Right lobe of liver (tissue), 6 donors: ENCODE results near the gene GPR176. TPM values are rescaled to one million over a fixed set of nuclear protein-coding genes. Genes with fewer than 3 reads are reported as not detected.

Experiments used
- ATAC-seq, 4 donors: fragments of 200-7000 bp; cut with Tn5 transposase; one replicate each; pipeline ENCODE4 v1.9.1; 2020; ENCODE audit warnings: mild to moderate bottlenecking in 4 of 4, moderate library complexity in 4 of 4
- DNase-seq, 3 donors: peaks; one replicate each; pipeline ENCODE4 v3.0.0-alpha.2; 2020
- H3K27ac ChIP-seq, 3 donors: fragments of 200-600 bp; one replicate each; pipeline ENCODE4 v1.8.0; 2022
- H3K27me3 ChIP-seq, 2 donors: fragments of 200-600 bp; one replicate each; pipeline ENCODE4 v1.8.0; 2022
- H3K36me3 ChIP-seq, 4 donors: fragments of 200-600 bp; sonication (generic) in 1 of 4; one replicate each; pipeline versions ENCODE4 v1.5.1 to v1.8.0; 2017 to 2022; ENCODE audit warnings: control low read depth in 1 of 4
- H3K4me1 ChIP-seq, 4 donors: fragments of 200-600 bp; sonication (generic) in 1 of 4; one replicate each; pipeline versions ENCODE4 v1.5.1 to v1.8.0; 2017 to 2022; ENCODE audit warnings: control low read depth in 1 of 4
- H3K4me3 ChIP-seq, 3 donors: fragments of 200-600 bp; one replicate each; pipeline ENCODE4 v1.8.0; 2022
- H3K9me3 ChIP-seq, 4 donors: fragments of 200-600 bp; sonication (generic) in 1 of 4; one replicate each; pipeline versions ENCODE4 v1.5.1 to v1.8.0; 2017 to 2022; ENCODE audit warnings: control low read depth in 1 of 4
- CTCF ChIP-seq, 4 donors: fragments of 200-600 bp in 3 of 4; fragments of 450-650 bp in 1 of 4; IDR thresholded peaks; one replicate each; pipeline versions ENCODE4 v1.5.1 to v1.8.0; 2016 to 2022; ENCODE audit warnings: antibody characterized with exemption in 4 of 4, mild to moderate bottlenecking in 2 of 4
- POLR2A ChIP-seq: fragments of 450-650 bp; IDR thresholded peaks from one replicate; pipeline ENCODE4 v1.6.1; 2017; ENCODE audit warnings: antibody characterized with exemption, mild to moderate bottlenecking
- WGBS: methylation state at CpG from one replicate; pipeline ENCODE4 v1.1.6; 2018; ENCODE audit warnings: low coverage, low lambda C conversion rate; ENCODE audit not compliant: insufficient coverage; ENCODE audit errors: missing lambda C conversion rate; 5-methylcytosine and 5-hydroxymethylcytosine counted together
- intact Hi-C, 2 donors: fragments of 100-400 bp; cut with DNase I; formaldehyde crosslinking; loops; one replicate each; pipeline versions ENCODE4 v1.11.2 to v1.14.1; 2022
- total RNA-seq, 6 experiments: library from RNA; depleted of rRNA in 2 of 6; stranded (reverse); fragments of >200 nt in 2 of 6; fragmentation: NEBNext Ultra II Directional in 3 of 6; extraction: Animal tissue kit (Norgen Biotek cat#: 25700) in 3 of 6; gene quantifications; one replicate each; pipeline versions ENCODE4 v1.1.0 to v1.2.4, GENCODE V29; 2016 to 2023
- donor health status: DM: no; HTN: yes; CAD: no.
- donor health status: DM: no; HTN: no; CAD: no.
- donor health status: DM: no; HTN: no; CAD: no.
- donor health status: DM: no; HTN: yes; CAD: no.
- donor health status: DM: no; HTN: yes; CAD: no.

The GPR176 gene
- total RNA-seq, 6 experiments from 2014 or later: 0.59 to 2.1 (median 1.3) TPM

DNA sequence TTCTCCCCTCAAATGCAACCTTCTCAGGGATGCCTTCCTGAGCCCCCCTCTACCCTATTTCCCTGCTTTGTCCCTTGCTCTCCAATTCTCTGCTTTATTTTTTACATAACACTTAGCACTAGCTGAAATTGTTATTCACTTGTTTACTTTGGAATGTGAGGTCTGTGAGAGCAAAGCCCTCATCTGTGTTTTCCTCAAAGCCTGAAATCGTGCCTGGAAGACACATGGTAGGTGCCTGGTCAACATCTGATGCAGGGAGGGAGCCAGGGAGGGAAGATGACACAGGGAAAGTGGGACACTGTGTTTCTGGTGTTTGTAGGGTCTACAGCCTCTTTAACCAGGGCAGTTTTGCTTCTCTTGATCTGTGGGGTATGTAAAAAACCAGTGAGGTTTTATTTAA lies 37.4 kb upstream of the GPR176 start:
- no peak overlapping the region for H3K4me3 ChIP-seq
- WGBS: 63% methylated on average over 1 of the region's 1 CpG
- TF ChIP-seq POLR2A (no peak), CTCF (IDR thresholded peaks at IDR 0.05) (no peak)
- DNase-seq (no peak), ATAC-seq (no peak)
- no peak overlapping the region for H3K27ac ChIP-seq
- peaks cover 0 to 48% (median 24%) of the 10 kb centered on the region in 4 donors for H3K36me3 ChIP-seq
- H3K9me3 ChIP-seq: no peaks in the 10 kb centered on the region
- intact Hi-C loops: no loop called here
- H3K4me1 ChIP-seq: no peaks in the 10 kb centered on the region
- H3K27me3 ChIP-seq: no peaks in the 10 kb centered on the region

DNA sequence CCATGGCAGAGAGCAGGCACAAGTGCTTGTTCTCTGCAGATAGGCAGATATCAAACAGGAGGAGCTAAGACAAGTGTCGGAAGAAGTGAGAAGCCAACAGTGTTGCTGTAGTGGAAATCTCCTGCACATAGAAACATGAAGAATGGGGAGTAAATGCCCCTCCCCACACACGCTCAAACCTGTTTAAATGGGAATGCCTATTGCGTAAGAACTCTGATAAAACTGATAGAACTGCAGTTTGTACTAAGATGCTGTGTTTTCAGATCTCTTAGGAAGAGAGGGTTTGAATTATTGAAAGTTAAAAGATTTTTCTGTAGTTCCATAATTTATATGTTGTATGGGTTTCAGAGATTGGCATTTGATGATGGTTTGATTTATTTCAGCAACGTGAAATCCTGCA lies 33.5 kb upstream of the GPR176 start:
- WGBS: 58% methylated on average over 4 of the region's 4 CpGs
- DNase-seq: no peak

GRCh38 chr15:39951561-39951960 lies 31.5 kb upstream of the GPR176 start:
- TF ChIP-seq POLR2A (no peak), CTCF (IDR thresholded peaks at IDR 0.05) (no peak)
- ATAC-seq (no peak), DNase-seq (no peak)
- Histone ChIP-seq H3K27ac (no peak overlapping the region), H3K9me3 (no peaks in the 10 kb centered on the region), H3K4me1 (no peaks in the 10 kb centered on the region), H3K4me3 (no peak overlapping the region), H3K36me3 (peaks cover 0 to 42% (median 15%) of the 10 kb centered on the region in 4 donors), H3K27me3 (no peaks in the 10 kb centered on the region)
- intact Hi-C loops: no loop called here
- 91% methylated on average over 5 of the region's 7 CpGs for WGBS

More for the DNA sequence above, 33.5 kb upstream of the GPR176 start:
- ATAC-seq: no peak
- Histone ChIP-seq H3K9me3 (no peaks in the 10 kb centered on the region), H3K27ac (no peak overlapping the region), H3K27me3 (no peaks in the 10 kb centered on the region), H3K36me3 (peaks cover 0 to 54% (median 20%) of the 10 kb centered on the region in 4 donors), H3K4me1 (no peaks in the 10 kb centered on the region), H3K4me3 (no peak overlapping the region)
- no peak for TF ChIP-seq CTCF (IDR thresholded peaks at IDR 0.05)
- no peak for TF ChIP-seq POLR2A
- intact Hi-C loops: no loop called here

DNA sequence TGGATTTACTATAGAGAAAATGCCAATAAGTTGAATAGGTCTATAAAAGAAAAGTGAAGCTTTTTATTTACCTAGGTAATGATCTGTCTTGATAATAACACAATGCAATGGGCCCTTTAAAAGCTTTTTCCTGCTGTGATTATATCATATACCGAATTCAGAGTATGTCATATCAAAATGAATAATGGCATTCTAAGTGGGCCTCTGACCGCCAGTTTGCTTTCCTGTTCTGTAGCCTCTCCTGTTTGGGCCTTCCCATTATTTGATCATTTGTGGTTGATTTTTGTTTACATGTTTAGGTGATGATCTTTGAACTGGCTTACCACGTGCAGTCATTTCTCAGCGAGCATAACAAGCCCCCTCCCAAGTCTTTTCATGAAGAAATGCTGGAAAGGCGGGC lies 28.8 kb upstream of the GPR176 start:
- DNase-seq (no peak), ATAC-seq (no peak)
- no peaks in the 10 kb centered on the region for H3K4me1 ChIP-seq
- H3K36me3 ChIP-seq: peaks cover 0 to 28% (median 10%) of the 10 kb centered on the region in 4 donors
- H3K4me3 ChIP-seq: no peak overlapping the region
- no peaks in the 10 kb centered on the region for H3K9me3 ChIP-seq
- intact Hi-C loops: no loop called here
- H3K27ac ChIP-seq: no peak overlapping the region
- TF ChIP-seq POLR2A (no peak), CTCF (IDR thresholded peaks at IDR 0.05) (no peak)
- H3K27me3 ChIP-seq: no peaks in the 10 kb centered on the region
- 66% methylated on average over 5 of the region's 5 CpGs for WGBS
